ENCODE measurements around the gene IL5RA.

IL5RA gene, protein sequence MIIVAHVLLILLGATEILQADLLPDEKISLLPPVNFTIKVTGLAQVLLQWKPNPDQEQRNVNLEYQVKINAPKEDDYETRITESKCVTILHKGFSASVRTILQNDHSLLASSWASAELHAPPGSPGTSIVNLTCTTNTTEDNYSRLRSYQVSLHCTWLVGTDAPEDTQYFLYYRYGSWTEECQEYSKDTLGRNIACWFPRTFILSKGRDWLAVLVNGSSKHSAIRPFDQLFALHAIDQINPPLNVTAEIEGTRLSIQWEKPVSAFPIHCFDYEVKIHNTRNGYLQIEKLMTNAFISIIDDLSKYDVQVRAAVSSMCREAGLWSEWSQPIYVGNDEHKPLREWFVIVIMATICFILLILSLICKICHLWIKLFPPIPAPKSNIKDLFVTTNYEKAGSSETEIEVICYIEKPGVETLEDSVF

DNA sequence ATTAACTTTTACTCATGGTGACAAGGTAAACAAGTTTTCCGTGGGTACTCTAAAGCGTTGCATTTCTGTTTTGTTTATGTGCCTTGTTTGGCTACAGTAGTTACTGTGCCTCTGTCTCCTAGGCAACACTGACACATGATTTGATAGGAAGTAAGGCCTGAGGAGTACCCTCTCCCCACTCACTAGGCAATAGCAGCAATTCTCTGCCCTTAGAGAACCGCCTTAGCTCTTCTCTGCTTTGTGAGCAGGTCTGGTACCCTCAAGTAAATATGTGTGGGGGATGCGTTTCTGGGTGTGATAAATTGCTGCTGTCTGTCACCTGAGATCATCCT lies at the start of gene IL5RA:
Gene IL5RA (minus strand): TSS at position 76 of the 332 bp plus-strand sequence. CDS start 5,390 bp downstream, outside the sequence.
- DNase-seq (ENCODE audit: low read depth), result no peak
- no peak within 1 kb of the TSS for H3K4me3 ChIP-seq (ENCODE audit: low read depth, low read length)
- TF ChIP-seq CTCF (IDR thresholded peaks at IDR 0.05; ENCODE audit: low read depth, low read length, missing control alignments), result no peak

- no peak overlapping the region for H3K4me3 ChIP-seq (ENCODE audit: low read depth, low read length)
- DNase-seq (ENCODE audit: low read depth), result no peak
- no peak for TF ChIP-seq CTCF (IDR thresholded peaks at IDR 0.05; ENCODE audit: low read depth, low read length, missing control alignments)
Measured at GRCh38 chr3:3157484-3157883, 47.3 kb upstream of the IL5RA start.

GRCh38 chr3:3154879-3155610 lies 44.9 kb upstream of the IL5RA start:
- no peak overlapping the region for H3K4me3 ChIP-seq (ENCODE audit: low read depth, low read length)
- TF ChIP-seq CTCF (IDR thresholded peaks at IDR 0.05; ENCODE audit: low read depth, low read length, missing control alignments), result no peak
- DNase-seq (ENCODE audit: low read depth), result no peak

DNA sequence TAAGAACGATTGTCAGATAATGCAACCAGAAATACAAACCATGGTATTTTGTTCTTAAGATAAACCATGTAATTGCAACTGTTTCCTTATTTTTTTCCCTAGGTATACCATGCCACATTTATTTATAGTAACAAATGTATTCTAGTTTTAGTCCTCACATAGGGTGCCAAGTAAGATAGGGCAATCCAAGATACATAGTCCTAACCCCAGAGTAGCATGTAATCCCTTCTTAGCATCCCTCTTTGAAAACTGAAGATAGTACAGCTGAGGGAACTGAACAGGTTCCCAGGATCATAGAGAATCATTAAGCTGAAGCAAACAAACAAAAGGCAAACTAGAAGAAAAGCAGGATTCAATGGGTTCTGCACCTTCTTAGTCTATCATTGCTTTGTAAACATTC lies 41.3 kb upstream of the IL5RA start:
- DNase-seq (ENCODE audit: low read depth), result no peak
- no peak for TF ChIP-seq CTCF (IDR thresholded peaks at IDR 0.05; ENCODE audit: low read depth, low read length, missing control alignments)
- H3K4me3 ChIP-seq (ENCODE audit: low read depth, low read length), result no peak overlapping the region

DNA sequence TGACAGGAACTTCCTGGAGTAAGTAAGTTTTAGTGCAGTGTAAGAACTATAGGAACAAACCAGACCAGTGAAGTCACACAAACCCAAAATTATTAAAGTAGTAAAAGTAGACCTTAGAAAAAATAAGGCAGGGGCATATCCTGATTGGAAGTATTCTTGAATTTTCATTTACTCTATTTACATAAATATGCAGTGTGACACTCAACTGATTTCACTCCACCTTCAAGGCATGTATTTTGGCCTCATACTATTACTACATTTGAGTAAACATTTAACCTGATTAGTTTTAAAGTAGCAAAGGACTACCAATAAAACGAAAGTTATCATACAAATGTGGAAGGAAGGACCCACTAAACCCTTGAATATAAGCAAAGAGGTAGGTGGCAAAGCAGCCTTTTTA lies 39.4 kb upstream of the IL5RA start:
- no peak for TF ChIP-seq CTCF (IDR thresholded peaks at IDR 0.05; ENCODE audit: low read depth, low read length, missing control alignments)
- H3K4me3 ChIP-seq (ENCODE audit: low read depth, low read length), result no peak overlapping the region
- DNase-seq (ENCODE audit: low read depth), result no peak

- no peak overlapping the region for H3K4me3 ChIP-seq (ENCODE audit: low read depth, low read length)
- no peak for TF ChIP-seq CTCF (IDR thresholded peaks at IDR 0.05; ENCODE audit: low read depth, low read length, missing control alignments)
- DNase-seq (ENCODE audit: low read depth), result no peak
Measured at GRCh38 chr3:3145831-3146230, 35.7 kb upstream of the IL5RA start.

Measured in GM12864 (cell line).